ENCODE results near the gene ZNF763.
A peak's percentile ranks its signal among the peaks of the same experiment; 100 is the strongest.

The ZNF763 gene

DNA sequence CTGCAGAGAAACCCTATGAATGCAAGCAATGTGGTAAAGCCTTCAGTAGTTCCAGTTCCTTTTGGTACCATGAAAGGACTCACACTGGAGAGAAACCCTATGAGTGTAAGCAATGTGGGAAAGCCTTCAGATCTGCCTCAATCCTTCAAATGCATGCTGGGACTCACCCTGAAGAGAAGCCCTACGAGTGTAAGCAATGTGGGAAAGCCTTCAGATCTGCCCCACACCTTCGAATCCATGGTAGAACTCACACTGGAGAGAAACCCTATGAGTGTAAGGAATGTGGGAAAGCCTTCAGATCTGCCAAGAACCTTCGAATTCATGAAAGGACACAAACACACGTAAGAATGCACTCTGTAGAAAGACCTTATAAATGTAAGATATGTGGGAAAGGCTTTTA is 14.7 kb downstream of the ZNF763 start:
- peaks cover 35% of the 10 kb centered on the region for H3K9me3 ChIP-seq
- H3K27ac ChIP-seq: no peak overlapping the region
- H3K4me1 ChIP-seq (ENCODE audit: control insufficient read depth in 1 of 2, insufficient read depth in 1 of 2, low read depth in 1 of 2, low read length in 1 of 2): peaks cover 15 to 16% of the 10 kb centered on the region in 2 experiments
- TF ChIP-seq, protein P1, sequence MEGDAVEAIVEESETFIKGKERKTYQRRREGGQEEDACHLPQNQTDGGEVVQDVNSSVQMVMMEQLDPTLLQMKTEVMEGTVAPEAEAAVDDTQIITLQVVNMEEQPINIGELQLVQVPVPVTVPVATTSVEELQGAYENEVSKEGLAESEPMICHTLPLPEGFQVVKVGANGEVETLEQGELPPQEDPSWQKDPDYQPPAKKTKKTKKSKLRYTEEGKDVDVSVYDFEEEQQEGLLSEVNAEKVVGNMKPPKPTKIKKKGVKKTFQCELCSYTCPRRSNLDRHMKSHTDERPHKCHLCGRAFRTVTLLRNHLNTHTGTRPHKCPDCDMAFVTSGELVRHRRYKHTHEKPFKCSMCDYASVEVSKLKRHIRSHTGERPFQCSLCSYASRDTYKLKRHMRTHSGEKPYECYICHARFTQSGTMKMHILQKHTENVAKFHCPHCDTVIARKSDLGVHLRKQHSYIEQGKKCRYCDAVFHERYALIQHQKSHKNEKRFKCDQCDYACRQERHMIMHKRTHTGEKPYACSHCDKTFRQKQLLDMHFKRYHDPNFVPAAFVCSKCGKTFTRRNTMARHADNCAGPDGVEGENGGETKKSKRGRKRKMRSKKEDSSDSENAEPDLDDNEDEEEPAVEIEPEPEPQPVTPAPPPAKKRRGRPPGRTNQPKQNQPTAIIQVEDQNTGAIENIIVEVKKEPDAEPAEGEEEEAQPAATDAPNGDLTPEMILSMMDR (IDR thresholded peaks at IDR 0.05): no peak
- H3K27me3 ChIP-seq: no peaks in the 10 kb centered on the region
- no peak overlapping the region for H3K4me3 ChIP-seq (ENCODE audit: low read depth in 1 of 2, low read length in 1 of 2)
- no peaks in the 10 kb centered on the region for H3K36me3 ChIP-seq

DNA sequence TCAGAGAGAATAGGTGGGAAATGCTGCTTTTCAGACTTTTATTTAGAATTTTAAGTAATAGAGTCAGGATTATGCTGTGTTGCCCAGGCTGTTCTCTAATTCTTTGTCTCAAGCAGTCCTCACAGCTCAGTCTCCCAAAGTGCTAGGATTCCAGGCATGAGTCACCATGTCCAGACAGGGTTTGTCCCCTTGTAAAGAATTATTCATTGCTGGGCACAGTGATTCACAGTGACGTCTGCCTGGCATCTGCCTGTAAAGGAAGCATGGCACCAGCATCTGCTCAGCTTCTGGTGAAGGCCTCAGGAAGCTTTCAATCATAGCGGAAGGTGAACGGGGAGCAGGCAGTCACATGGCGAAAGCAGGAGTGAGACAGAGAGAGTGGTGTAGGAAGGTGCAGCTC is 17.7 kb downstream of the ZNF763 start:
- no peak overlapping the region for H3K4me3 ChIP-seq (ENCODE audit: low read depth in 1 of 2, low read length in 1 of 2)
- H3K4me1 ChIP-seq (ENCODE audit: control insufficient read depth in 1 of 2, insufficient read depth in 1 of 2, low read depth in 1 of 2, low read length in 1 of 2): peaks cover 10% of the 10 kb centered on the region in 2 experiments
- no peaks in the 10 kb centered on the region for H3K36me3 ChIP-seq
- no peak overlapping the region for H3K27ac ChIP-seq
- TF ChIP-seq, protein P1 (IDR thresholded peaks at IDR 0.05): no peak
- no peaks in the 10 kb centered on the region for H3K27me3 ChIP-seq
- peaks cover 33% of the 10 kb centered on the region for H3K9me3 ChIP-seq

DNA sequence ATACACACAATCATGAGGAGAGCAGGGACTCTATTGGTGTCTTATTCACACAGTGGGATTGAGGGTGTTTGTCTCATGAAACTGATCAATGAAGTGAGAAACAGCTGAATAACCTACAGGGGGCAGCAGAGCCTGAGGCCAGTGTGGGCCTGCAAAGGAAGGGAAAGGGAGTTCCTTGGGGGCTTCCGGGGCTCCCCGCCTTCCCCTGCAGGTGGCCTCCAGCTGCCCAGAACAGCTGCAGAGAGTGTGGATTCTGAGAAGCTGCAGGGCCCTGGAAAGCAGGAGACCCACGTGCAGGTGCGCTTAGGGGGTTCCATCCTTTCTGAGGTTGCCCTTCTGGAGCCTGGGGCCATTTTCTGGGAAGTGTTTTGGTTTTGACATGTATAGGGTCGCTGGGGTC is 20.1 kb downstream of the ZNF763 start:
- peaks cover 9% of the 10 kb centered on the region for H3K9me3 ChIP-seq
- H3K27me3 ChIP-seq: no peaks in the 10 kb centered on the region
- TF ChIP-seq, protein P1 (IDR thresholded peaks at IDR 0.05): no peak
- no peaks in the 10 kb centered on the region for H3K36me3 ChIP-seq
- H3K4me1 ChIP-seq (ENCODE audit: control insufficient read depth in 1 of 2, insufficient read depth in 1 of 2, low read depth in 1 of 2, low read length in 1 of 2): peaks cover 24 to 28% of the 10 kb centered on the region in 2 experiments
- no peak overlapping the region for H3K27ac ChIP-seq
- no peak overlapping the region for H3K4me3 ChIP-seq (ENCODE audit: low read depth in 1 of 2, low read length in 1 of 2)

DNA sequence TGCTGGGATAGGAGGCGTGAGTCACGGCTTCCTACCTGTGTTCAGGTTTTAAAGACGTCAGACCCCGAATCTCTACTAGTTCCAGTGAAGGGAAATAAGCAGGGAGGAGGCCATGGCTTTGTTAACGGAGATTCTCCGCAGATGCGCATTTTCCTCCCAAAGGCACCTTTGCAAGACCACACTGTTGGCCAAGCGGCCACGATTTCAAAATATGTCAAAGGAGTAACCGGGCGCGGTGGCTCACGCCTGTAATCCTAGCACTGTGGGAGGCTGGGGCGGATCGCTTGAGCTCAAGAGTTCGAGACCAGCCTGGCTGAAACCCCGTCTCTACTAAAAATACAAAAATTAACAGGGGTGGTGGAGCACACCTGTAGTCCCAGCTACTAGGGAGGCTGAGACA is 21.9 kb downstream of the ZNF763 start:
- Histone ChIP-seq H3K4me1 (ENCODE audit: control insufficient read depth in 1 of 2, insufficient read depth in 1 of 2, low read depth in 1 of 2, low read length in 1 of 2) (peaks cover 24 to 28% of the 10 kb centered on the region in 2 experiments), H3K27ac (peak overlapping the region; percentile 91), H3K9me3 (no peaks in the 10 kb centered on the region), H3K36me3 (no peaks in the 10 kb centered on the region), H3K4me3 (ENCODE audit: low read depth in 1 of 2, low read length in 1 of 2) (peak overlapping the region in 1 of 2 experiments; percentile 87), H3K27me3 (no peaks in the 10 kb centered on the region)
- TF ChIP-seq, protein P1 (IDR thresholded peaks at IDR 0.05): no peak

DNA sequence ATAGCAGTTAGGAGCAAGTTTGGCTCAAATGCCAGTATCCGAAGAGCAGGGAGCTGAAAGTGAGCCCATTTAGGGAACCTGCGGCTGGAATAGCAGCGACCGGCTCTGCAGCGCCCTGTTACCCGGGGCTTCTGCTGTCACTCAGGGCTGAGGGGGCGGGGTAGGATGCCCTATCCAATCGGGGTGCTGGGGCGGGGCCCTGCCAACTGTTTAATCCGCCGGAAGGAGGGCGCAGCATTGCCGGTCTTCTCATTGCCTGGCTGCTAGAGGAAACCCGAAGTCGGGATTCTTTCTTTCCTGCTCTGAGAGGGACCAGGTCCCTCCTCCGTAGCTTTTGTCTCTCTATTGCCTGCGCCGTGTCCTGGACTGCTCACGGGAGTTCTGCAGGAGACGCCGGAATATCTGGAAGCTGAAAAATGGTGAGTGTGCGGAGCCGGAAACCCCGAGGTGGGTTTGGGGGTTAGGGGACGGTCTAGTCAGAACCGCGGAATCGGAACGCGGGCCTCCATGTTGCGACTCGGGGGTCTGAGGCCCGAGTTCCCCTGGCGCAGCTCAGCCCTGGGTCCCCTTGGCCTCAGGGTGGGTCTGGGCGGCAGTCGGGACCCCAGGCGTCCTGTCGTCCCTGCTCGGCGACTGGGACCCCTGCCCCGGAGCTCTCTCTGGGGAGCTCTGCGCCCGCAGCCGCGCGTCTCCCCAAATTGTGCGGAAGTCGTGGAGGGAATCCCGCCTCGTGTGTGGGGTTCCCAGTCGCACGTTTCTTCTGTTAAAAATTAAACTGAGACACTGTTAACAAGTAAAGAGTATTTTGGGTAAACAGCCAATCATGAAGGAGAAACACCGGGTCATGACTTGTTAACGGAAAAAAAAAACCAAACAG is 22.8 kb downstream of the ZNF763 start:
- Histone ChIP-seq H3K4me3 (ENCODE audit: low read depth in 1 of 2, low read length in 1 of 2) (peak overlapping the region; percentile 87 to 93), H3K27ac (peak overlapping the region; percentile 91), H3K27me3 (no peaks in the 10 kb centered on the region), H3K9me3 (no peaks in the 10 kb centered on the region), H3K36me3 (no peaks in the 10 kb centered on the region), H3K4me1 (ENCODE audit: control insufficient read depth in 1 of 2, insufficient read depth in 1 of 2, low read depth in 1 of 2, low read length in 1 of 2) (peaks cover 24 to 28% of the 10 kb centered on the region in 2 experiments)
- TF ChIP-seq, protein P1 (IDR thresholded peaks at IDR 0.05): peak; percentile 43

Measured in neutrophil (primary cell).